Omental fat pad (tissue), 4 donors: ENCODE measurements around the gene PEMT. TPM values are rescaled to one million over a fixed set of nuclear protein-coding genes. Genes with fewer than 3 reads are reported as not detected.

Source experiments
- ATAC-seq: fragments of 150-250 bp; one replicate; pipeline ENCODE4 v1.9.1; 2016; ENCODE audit warnings: mild to moderate bottlenecking, moderate library complexity; ENCODE audit not compliant: low FRiP score
- DNase-seq: peaks from one replicate; pipeline ENCODE4 v3.0.0-alpha.2; 2019; ENCODE audit warnings: low spot score
- CTCF ChIP-seq, 3 donors: fragments of 450-650 bp; IDR thresholded peaks; one replicate each; pipeline ENCODE4 v1.5.1; 2016 to 2017; ENCODE audit warnings: antibody characterized with exemption in 3 of 3, mild to moderate bottlenecking in 3 of 3, moderate library complexity in 2 of 3
- total RNA-seq, 4 donors: library from RNA; depleted of rRNA; stranded (reverse); fragments of >200 nt; gene quantifications; one replicate each; pipeline ENCODE4 v1.1.0, GENCODE V29; 2016

Gene PEMT
- total RNA-seq, 4 donors from 2014 or later = 32.2 to 181 (median 57.1) TPM

- DNase-seq = no peak
- ATAC-seq = no peak
- no peak for TF ChIP-seq CTCF (IDR thresholded peaks at IDR 0.05)
Observed at GRCh38 chr17:17494870-17495535, 96.5 kb downstream of the PEMT start.

- TF ChIP-seq CTCF (IDR thresholded peaks at IDR 0.05) = no peak
- no peak for ATAC-seq
- DNase-seq = no peak
Observed at GRCh38 chr17:17494499-17494869, 97.0 kb downstream of the PEMT start.

GRCh38 chr17:17493986-17494466 lies 97.5 kb downstream of the PEMT start:
- no peak for TF ChIP-seq CTCF (IDR thresholded peaks at IDR 0.05)
- ATAC-seq (no peak), DNase-seq (no peak)

- no peak for ATAC-seq
- no peak for TF ChIP-seq CTCF (IDR thresholded peaks at IDR 0.05)
- no peak for DNase-seq
Observed at GRCh38 chr17:17493249-17493985, 98.1 kb downstream of the PEMT start.

DNA sequence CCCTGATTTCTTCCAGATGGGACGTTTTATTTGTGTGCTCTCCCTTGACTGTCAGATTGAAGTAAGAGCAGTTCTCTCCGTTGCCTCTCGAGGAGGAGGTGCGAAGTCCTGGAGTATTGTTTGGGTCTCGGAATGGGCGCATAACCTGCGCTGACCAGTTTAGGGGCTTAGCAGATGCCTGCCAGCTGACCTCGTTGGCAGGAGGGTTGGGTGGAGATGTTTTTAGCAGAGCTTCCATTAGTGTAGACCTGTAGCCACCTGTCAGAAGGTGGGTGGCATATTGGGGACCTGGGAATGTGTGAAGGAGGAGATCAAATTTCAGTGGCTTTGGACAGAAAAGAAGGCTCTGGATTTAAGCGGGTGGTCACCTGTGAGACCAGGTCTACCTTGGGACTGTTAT lies 98.9 kb downstream of the PEMT start:
- no peak for TF ChIP-seq CTCF (IDR thresholded peaks at IDR 0.05)
- no peak for ATAC-seq
- no peak for DNase-seq

GRCh38 chr17:17492085-17492484 lies 99.4 kb downstream of the PEMT start:
- no peak for TF ChIP-seq CTCF (IDR thresholded peaks at IDR 0.05)
- no peak for DNase-seq
- no peak for ATAC-seq

GRCh38 chr17:17491546-17491988 lies 99.9 kb downstream of the PEMT start:
- DNase-seq = no peak

More at GRCh38 chr17:17491546-17491988, 99.9 kb downstream of the PEMT start:
- no peak for TF ChIP-seq CTCF (IDR thresholded peaks at IDR 0.05)
- no peak for ATAC-seq
